PC-3 (cell line): ENCODE data around the gene EPGN. TPM values are rescaled to one million over a fixed set of nuclear protein-coding genes. Genes with fewer than 3 reads are reported as not detected.

Experiments used
- ATAC-seq: fragments of 200-7000 bp; cut with Tn5 transposase; 2 replicates; pipeline ENCODE4 v1.9.1; 2020; ENCODE audit warnings: mild to moderate bottlenecking, moderate library complexity
- BruUV-seq: library from RNA; stranded (reverse); fragments of 400-500 nt; replicated peaks from 2 replicates; lab custom pipeline; 2021; lab: Mats Ljungman, UMichigan
- CTCF ChIA-PET: fragments of 300-600 bp; sonication (Branson Sonifier 250); formaldehyde crosslinking; loops from one replicate; lab custom pipeline; 2022; ENCODE audit warnings: antibody characterized with exemption; lab: Charles Lee
- POLR2A ChIA-PET: fragments of 300-600 bp; sonication (Branson Sonifier 250); formaldehyde crosslinking; loops from one replicate; lab custom pipeline; 2022; ENCODE audit warnings: antibody characterized with exemption; ENCODE audit not compliant: unreplicated experiment; lab: Charles Lee
- DNase-seq: peaks from one replicate; pipeline ENCODE4 v3.0.0-alpha.2; 2015
- H2AFZ ChIP-seq: fragments of 300-600 bp; sonication (generic); 2 replicates; pipeline ENCODE4 v1.6.0; 2016; ENCODE audit warnings: antibody characterized with exemption, low read length
- H3F3A ChIP-seq: fragments of 300-600 bp; sonication (generic); one replicate; pipeline ENCODE4 v1.6.0; 2017; ENCODE audit warnings: antibody characterized with exemption, low read length, control low read depth, mild to moderate bottlenecking; ENCODE audit not compliant: unreplicated experiment
- H3K27ac ChIP-seq: fragments of 300-600 bp; sonication (generic); 2 replicates; pipeline ENCODE4 v1.5.1; 2016; ENCODE audit warnings: mild to moderate bottlenecking, low read length
- H3K27me3 ChIP-seq: fragments of 300-600 bp; sonication (generic); 2 replicates; pipeline ENCODE4 v1.6.1; 2016; ENCODE audit warnings: low read length, mixed read lengths
- H3K36me3 ChIP-seq: fragments of 300-600 bp; sonication (generic); 2 replicates; pipeline ENCODE4 v1.6.1; 2016; ENCODE audit warnings: low read depth, mixed run types, low read length, mixed read lengths
- H3K4me1 ChIP-seq: fragments of 300-600 bp; sonication (generic); 2 replicates; pipeline ENCODE4 v1.5.1; 2016; ENCODE audit warnings: low read length; ENCODE audit not compliant: insufficient read depth
- H3K4me2 ChIP-seq: fragments of 300-600 bp; sonication (generic); 2 replicates; pipeline ENCODE4 v1.6.0; 2016; ENCODE audit warnings: low read length
- H3K4me3 ChIP-seq: fragments of 300-600 bp; sonication (generic); 2 replicates; pipeline ENCODE4 v1.5.1; 2016; ENCODE audit warnings: mild to moderate bottlenecking, low read length, mixed read lengths
- H3K79me2 ChIP-seq: fragments of 300-600 bp; sonication (generic); 2 replicates; pipeline ENCODE4 v1.6.1; 2017; ENCODE audit warnings: low read length, mixed read lengths
- H3K9ac ChIP-seq: fragments of 300-600 bp; sonication (generic); 2 replicates; pipeline ENCODE4 v1.6.0; 2016; ENCODE audit warnings: mild to moderate bottlenecking, low read length
- H3K9me2 ChIP-seq: fragments of 300-600 bp; sonication (generic); replicated peaks from 2 replicates; pipeline ENCODE4 v1.6.1; 2016; ENCODE audit warnings: mixed run types, low read length, mixed read lengths
- H3K9me3 ChIP-seq: fragments of 300-600 bp; sonication (generic); 2 replicates; pipeline ENCODE4 v1.6.1; 2016; ENCODE audit warnings: low read length, mixed read lengths
- H4K20me1 ChIP-seq: fragments of 300-600 bp; sonication (generic); 2 replicates; pipeline ENCODE4 v1.6.1; 2016; ENCODE audit warnings: low read length, mixed read lengths
- EZH2 ChIP-seq: fragments of 300-600 bp; sonication (generic); IDR thresholded peaks from one replicate; pipeline ENCODE4 v1.6.1; 2017; ENCODE audit warnings: antibody characterized with exemption, mild to moderate bottlenecking, low read length; ENCODE audit not compliant: unreplicated experiment
- EZH2phosphoT487 ChIP-seq: fragments of 300-600 bp; sonication (generic); IDR thresholded peaks from 2 replicates; pipeline ENCODE4 v1.6.1; 2018; ENCODE audit warnings: mild to moderate bottlenecking, antibody characterized with exemption, low read length, borderline replicate concordance
- intact Hi-C: fragments of 100-400 bp; cut with micrococcal nuclease; formaldehyde crosslinking; loops from 2 replicates; pipeline ENCODE4 v1.9.0; 2023
- total RNA-seq: library from RNA; depleted of rRNA; stranded (reverse); fragments of >200 nt; gene quantifications from 2 replicates; pipeline ENCODE4 v1.2.3, GENCODE V29; 2014
- TF ChIP-seq, protein P1 (sequence below): fragments of 300-600 bp; sonication (generic); conservative IDR thresholded peaks from 2 replicates; pipeline ENCODE4 v1.5.1; 2017; ENCODE audit warnings: antibody characterized with exemption, low read depth, mild to moderate bottlenecking, low read length

Gene EPGN
- total RNA-seq, 1 experiment from 2014 or later = 98.0 TPM

GRCh38 chr4:74293558-74293957 lies 14.7 kb upstream of the EPGN start:
- Histone ChIP-seq H3K79me2 (no peaks in the 10 kb centered on the region), H3K4me3 (peak overlapping the region; percentile 16; the same call in 1 of the 2 replicates), H3K9me3 (no peaks in the 10 kb centered on the region), H3K9me2 (no peaks in the 10 kb centered on the region), H3K36me3 (0 out of 2 replicates have a peak, but pooled peaks cover 5% of the 10 kb centered on the region), H3K4me2 (0 out of 2 replicates have a peak overlapping the region, but pooled peaks have one; percentile 17), H3K4me1 (peaks cover 25% of the 10 kb centered on the region), H3K27ac (peak overlapping the region; percentile 83), H4K20me1 (no peaks in the 10 kb centered on the region), H3K9ac (no peak overlapping the region), H3K27me3 (no peaks in the 10 kb centered on the region), H3F3A (peaks cover 7% of the 10 kb centered on the region), H2AFZ (no peak overlapping the region)
- intact Hi-C loops = no loop called here
- ChIA-PET CTCF (no interaction called here), POLR2A (interaction anchor here (0.6 kb wide), 1 partner anchor 15 kb away, joined by 5 read pairs; no protein-coding TSS in a partner anchor)
- TF ChIP-seq EZH2 (no peak), EZH2phosphoT487 (no peak)
- TF ChIP-seq, protein P1, sequence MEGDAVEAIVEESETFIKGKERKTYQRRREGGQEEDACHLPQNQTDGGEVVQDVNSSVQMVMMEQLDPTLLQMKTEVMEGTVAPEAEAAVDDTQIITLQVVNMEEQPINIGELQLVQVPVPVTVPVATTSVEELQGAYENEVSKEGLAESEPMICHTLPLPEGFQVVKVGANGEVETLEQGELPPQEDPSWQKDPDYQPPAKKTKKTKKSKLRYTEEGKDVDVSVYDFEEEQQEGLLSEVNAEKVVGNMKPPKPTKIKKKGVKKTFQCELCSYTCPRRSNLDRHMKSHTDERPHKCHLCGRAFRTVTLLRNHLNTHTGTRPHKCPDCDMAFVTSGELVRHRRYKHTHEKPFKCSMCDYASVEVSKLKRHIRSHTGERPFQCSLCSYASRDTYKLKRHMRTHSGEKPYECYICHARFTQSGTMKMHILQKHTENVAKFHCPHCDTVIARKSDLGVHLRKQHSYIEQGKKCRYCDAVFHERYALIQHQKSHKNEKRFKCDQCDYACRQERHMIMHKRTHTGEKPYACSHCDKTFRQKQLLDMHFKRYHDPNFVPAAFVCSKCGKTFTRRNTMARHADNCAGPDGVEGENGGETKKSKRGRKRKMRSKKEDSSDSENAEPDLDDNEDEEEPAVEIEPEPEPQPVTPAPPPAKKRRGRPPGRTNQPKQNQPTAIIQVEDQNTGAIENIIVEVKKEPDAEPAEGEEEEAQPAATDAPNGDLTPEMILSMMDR = no peak
- DNase-seq (peak; percentile 77), ATAC-seq (no peak)
- BruUV-seq = no TSS peak

GRCh38 chr4:74294681-74295080 lies 13.6 kb upstream of the EPGN start:
- Histone ChIP-seq H3K9ac (no peak overlapping the region), H4K20me1 (no peaks in the 10 kb centered on the region), H3F3A (peaks cover 7% of the 10 kb centered on the region), H2AFZ (no peak overlapping the region), H3K4me2 (no peak overlapping the region), H3K36me3 (0 out of 2 replicates have a peak, but pooled peaks cover 5% of the 10 kb centered on the region), H3K9me3 (no peaks in the 10 kb centered on the region), H3K79me2 (no peaks in the 10 kb centered on the region), H3K27ac (no peak overlapping the region), H3K4me1 (peaks cover 25% of the 10 kb centered on the region), H3K9me2 (no peaks in the 10 kb centered on the region), H3K4me3 (no peak overlapping the region), H3K27me3 (no peaks in the 10 kb centered on the region)
- DNase-seq = no peak
- TF ChIP-seq, protein P1 = no peak
- TF ChIP-seq EZH2 (no peak), EZH2phosphoT487 (no peak)
- intact Hi-C loops = no loop called here
- BruUV-seq = no TSS peak
- ChIA-PET CTCF (no interaction called here), POLR2A (no interaction called here)
- ATAC-seq = no peak

- intact Hi-C loops = no loop called here
- no peaks in the 10 kb centered on the region for H3K9me2 ChIP-seq
- ChIA-PET CTCF (no interaction called here), POLR2A (no interaction called here)
- TF ChIP-seq EZH2 (no peak), EZH2phosphoT487 (no peak)
- TF ChIP-seq, protein P1 = no peak
- H3K79me2 ChIP-seq = no peaks in the 10 kb centered on the region
- no peaks in the 10 kb centered on the region for H3F3A ChIP-seq
- no peak overlapping the region for H3K4me2 ChIP-seq
- H3K27me3 ChIP-seq = no peaks in the 10 kb centered on the region
- no peak overlapping the region for H3K27ac ChIP-seq
- H3K9me3 ChIP-seq = no peaks in the 10 kb centered on the region
- no peak overlapping the region for H3K4me3 ChIP-seq
- H4K20me1 ChIP-seq = no peaks in the 10 kb centered on the region
- no TSS peak for BruUV-seq
- H3K4me1 ChIP-seq = peaks cover 11% of the 10 kb centered on the region
- DNase-seq = no peak
- no peak overlapping the region for H2AFZ ChIP-seq
- 0 out of 2 replicates have a peak, but pooled peaks cover 5% of the 10 kb centered on the region for H3K36me3 ChIP-seq
- H3K9ac ChIP-seq = no peak overlapping the region
- ATAC-seq = no peak
These were observed 10.7 kb upstream of the EPGN start for GRCh38 chr4:74297539-74297938.
